Thymus (tissue), 11 donors: Measurements from ENCODE around the gene OPCML. TPM values are rescaled to one million over a fixed set of nuclear protein-coding genes. Genes with fewer than 3 reads are reported as not detected.

Experiments used
- DNase-seq, 9 donors: peaks; one replicate each; pipeline ENCODE4 v3.0.0-alpha.2; 2013; ENCODE audit warnings: low spot score in 9 of 9, low read depth in 6 of 9, missing footprints in 1 of 9
- H3K27ac ChIP-seq, 2 donors: one replicate each; pipeline ENCODE4 v1.5.1; 2013; ENCODE audit warnings: control low read depth in 1 of 2, low read depth in 1 of 2, low read length in 1 of 2, mild to moderate bottlenecking in 1 of 2, moderate library complexity in 1 of 2
- H3K27me3 ChIP-seq, 2 donors: one replicate each; pipeline ENCODE4 v1.5.1; 2013; ENCODE audit warnings: low read length in 1 of 2; ENCODE audit not compliant: control insufficient read depth in 2 of 2, insufficient read depth in 1 of 2
- H3K36me3 ChIP-seq, 2 donors: one replicate each; pipeline ENCODE4 v1.5.1; 2013; ENCODE audit warnings: low read length in 1 of 2, mild to moderate bottlenecking in 1 of 2, moderate library complexity in 1 of 2; ENCODE audit not compliant: control insufficient read depth in 2 of 2, insufficient read depth in 2 of 2
- H3K4me1 ChIP-seq, 2 donors: one replicate each; pipeline ENCODE4 v1.5.1; 2013; ENCODE audit warnings: low read length in 2 of 2; ENCODE audit not compliant: control insufficient read depth in 2 of 2, insufficient read depth in 2 of 2
- H3K4me3 ChIP-seq, 2 donors: one replicate each; pipeline ENCODE4 v1.5.1; 2013; ENCODE audit warnings: low read length in 2 of 2, control low read depth in 1 of 2, mild to moderate bottlenecking in 1 of 2
- H3K9me3 ChIP-seq, 2 donors: one replicate each; pipeline ENCODE4 v1.5.1; 2013; ENCODE audit warnings: low read length in 1 of 2, mild to moderate bottlenecking in 1 of 2; ENCODE audit not compliant: control insufficient read depth in 2 of 2, insufficient read depth in 1 of 2
- WGBS: extraction: QIAGEN DNeasy Blood & Tissue Kit; methylation state at CpG from one replicate; pipeline ENCODE4 v1.1.7; 2013; 5-methylcytosine and 5-hydroxymethylcytosine counted together
- polyA plus RNA-seq: library from polyadenylated mRNA; stranded (reverse); fragments of 200-250 nt; gene quantifications from one replicate; pipeline ENCODE4 v1.2.3, GENCODE V29; 2013
- total RNA-seq: library from RNA; stranded (reverse); fragments of 120-200 nt; gene quantifications from one replicate; pipeline ENCODE4 v1.2.4, GENCODE V29; 2013
- donor health status: healthy.

OPCML gene
- total and polyA plus RNA-seq, 2 donors = 0.07 to 0.09 TPM

GRCh38 chr11:132471466-132471865 lies 1060.8 kb downstream of the OPCML start:
- H3K4me1 ChIP-seq = no peaks in the 10 kb centered on the region
- DNase-seq = no peak
- H3K27me3 ChIP-seq = no peaks in the 10 kb centered on the region
- H3K4me3 ChIP-seq = no peak overlapping the region
- H3K27ac ChIP-seq = no peak overlapping the region
- WGBS = 77% methylated on average over 3 of the region's 3 CpGs
- peaks cover 0 to 3% of the 10 kb centered on the region in 2 donors for H3K9me3 ChIP-seq
- no peaks in the 10 kb centered on the region for H3K36me3 ChIP-seq

GRCh38 chr11:132466983-132467382 lies 1065.3 kb downstream of the OPCML start:
- no peak for DNase-seq
- Histone ChIP-seq H3K27me3 (no peaks in the 10 kb centered on the region), H3K4me1 (no peaks in the 10 kb centered on the region), H3K9me3 (no peaks in the 10 kb centered on the region), H3K4me3 (no peak overlapping the region), H3K27ac (no peak overlapping the region), H3K36me3 (no peaks in the 10 kb centered on the region)
- 27% methylated on average over 7 of the region's 7 CpGs for WGBS

- Histone ChIP-seq H3K27me3 (no peaks in the 10 kb centered on the region), H3K27ac (no peak overlapping the region), H3K36me3 (no peaks in the 10 kb centered on the region), H3K4me1 (no peaks in the 10 kb centered on the region), H3K4me3 (no peak overlapping the region), H3K9me3 (no peaks in the 10 kb centered on the region)
- DNase-seq = no peak
- 90% methylated on average over 3 of the region's 3 CpGs for WGBS
Measured at GRCh38 chr11:132464939-132465338, 1067.4 kb downstream of the OPCML start.

GRCh38 chr11:132464003-132464342 lies 1068.3 kb downstream of the OPCML start:
- H3K27ac ChIP-seq = no peak overlapping the region
- no peak overlapping the region for H3K4me3 ChIP-seq
- H3K27me3 ChIP-seq = no peaks in the 10 kb centered on the region
- H3K36me3 ChIP-seq = no peaks in the 10 kb centered on the region
- no peaks in the 10 kb centered on the region for H3K4me1 ChIP-seq
- no peaks in the 10 kb centered on the region for H3K9me3 ChIP-seq
- no peak for DNase-seq
- 95% methylated on average over 1 of the region's 1 CpG for WGBS

GRCh38 chr11:132463295-132464002 lies 1068.9 kb downstream of the OPCML start:
- no peaks in the 10 kb centered on the region for H3K36me3 ChIP-seq
- DNase-seq = no peak
- 86% methylated on average over 3 of the region's 3 CpGs for WGBS
- H3K9me3 ChIP-seq = no peaks in the 10 kb centered on the region
- no peak overlapping the region for H3K27ac ChIP-seq
- H3K4me1 ChIP-seq = no peaks in the 10 kb centered on the region
- H3K4me3 ChIP-seq = no peak overlapping the region
- no peaks in the 10 kb centered on the region for H3K27me3 ChIP-seq

GRCh38 chr11:132459736-132460135 lies 1072.6 kb downstream of the OPCML start:
- no peaks in the 10 kb centered on the region for H3K4me1 ChIP-seq
- H3K9me3 ChIP-seq = no peaks in the 10 kb centered on the region
- H3K4me3 ChIP-seq = no peak overlapping the region
- H3K27me3 ChIP-seq = no peaks in the 10 kb centered on the region
- H3K36me3 ChIP-seq = no peaks in the 10 kb centered on the region
- no peak for DNase-seq
- 74% methylated on average over 1 of the region's 1 CpG for WGBS
- no peak overlapping the region for H3K27ac ChIP-seq

- Histone ChIP-seq H3K36me3 (no peaks in the 10 kb centered on the region), H3K4me1 (no peaks in the 10 kb centered on the region), H3K27me3 (no peaks in the 10 kb centered on the region), H3K4me3 (no peak overlapping the region), H3K9me3 (no peaks in the 10 kb centered on the region), H3K27ac (no peak overlapping the region)
- 94% methylated on average over 2 of the region's 2 CpGs for WGBS
- DNase-seq = no peak
Measured at GRCh38 chr11:132457445-132457844, 1074.9 kb downstream of the OPCML start.

GRCh38 chr11:132456751-132457328 lies 1075.5 kb downstream of the OPCML start:
- WGBS = 79% methylated on average over 8 of the region's 8 CpGs

GRCh38 chr11:132455044-132455443 lies 1077.3 kb downstream of the OPCML start:
- H3K9me3 ChIP-seq = no peaks in the 10 kb centered on the region
- H3K4me1 ChIP-seq = no peaks in the 10 kb centered on the region
- DNase-seq = no peak
- H3K27ac ChIP-seq = no peak overlapping the region
- H3K27me3 ChIP-seq = no peaks in the 10 kb centered on the region
- no peak overlapping the region for H3K4me3 ChIP-seq
- WGBS = 93% methylated on average over 5 of the region's 5 CpGs
- H3K36me3 ChIP-seq = no peaks in the 10 kb centered on the region

More at GRCh38 chr11:132456751-132457328, 1075.5 kb downstream of the OPCML start:
- no peak overlapping the region for H3K4me3 ChIP-seq
- no peaks in the 10 kb centered on the region for H3K4me1 ChIP-seq
- H3K36me3 ChIP-seq = no peaks in the 10 kb centered on the region
- H3K27ac ChIP-seq = no peak overlapping the region
- H3K9me3 ChIP-seq = no peaks in the 10 kb centered on the region
- H3K27me3 ChIP-seq = no peaks in the 10 kb centered on the region
- DNase-seq = no peak
